ENCODE results near the gene POC1A. TPM values are rescaled to one million over a fixed set of nuclear protein-coding genes. Genes with fewer than 3 reads are reported as not detected.

Gene POC1A
- total and polyA plus RNA-seq, 2 experiments from 2014 or later, result 19.1 to 26.7 TPM

DNA sequence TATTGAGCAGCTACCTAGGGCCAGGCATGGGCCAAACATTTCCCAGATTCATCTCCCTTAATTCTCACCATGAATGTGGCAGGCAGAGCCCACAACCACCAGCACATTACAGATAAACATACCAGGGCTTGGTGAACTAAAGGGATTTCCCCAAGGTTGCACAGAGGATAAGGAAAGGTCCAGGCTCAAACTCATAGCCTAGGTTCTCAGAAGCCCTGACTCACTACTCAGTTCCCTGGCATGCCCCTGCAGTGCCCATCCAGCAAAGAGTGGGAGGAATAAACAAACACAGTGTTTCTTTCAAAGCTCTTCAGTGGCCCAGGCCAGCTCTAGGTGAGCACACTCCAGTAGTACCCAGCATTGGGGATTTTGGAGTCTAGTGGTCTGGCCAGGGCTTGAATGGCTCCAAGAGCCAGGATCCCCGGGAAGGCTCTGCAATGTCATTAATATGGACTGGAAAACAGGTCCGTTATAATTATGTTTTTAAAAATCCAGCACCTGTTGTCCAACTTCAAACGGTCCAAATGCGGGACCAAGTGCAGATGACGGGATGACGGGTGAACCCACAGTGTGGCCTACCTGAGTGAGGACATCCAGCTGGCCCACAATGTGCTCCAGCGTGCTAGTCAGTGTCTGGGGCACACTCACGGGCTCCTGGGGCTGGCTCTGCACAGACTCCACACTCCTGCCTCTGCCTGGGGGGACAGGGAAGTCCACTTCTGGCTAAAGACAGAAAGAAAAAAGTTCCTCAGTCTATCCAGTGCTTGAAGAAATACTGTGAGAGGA lies 58.0 kb downstream of the POC1A start (continued):
- no peak for TF ChIP-seq EZH2phosphoT487 (IDR thresholded peaks at IDR 0.05; ENCODE audit: unreplicated experiment)
- no peak for TF ChIP-seq EZH2 (IDR thresholded peaks at IDR 0.05; ENCODE audit: low read depth, unreplicated experiment)
- no peak for TF ChIP-seq STAT1 (IDR thresholded peaks at IDR 0.05; ENCODE audit: unreplicated experiment)

DNA sequence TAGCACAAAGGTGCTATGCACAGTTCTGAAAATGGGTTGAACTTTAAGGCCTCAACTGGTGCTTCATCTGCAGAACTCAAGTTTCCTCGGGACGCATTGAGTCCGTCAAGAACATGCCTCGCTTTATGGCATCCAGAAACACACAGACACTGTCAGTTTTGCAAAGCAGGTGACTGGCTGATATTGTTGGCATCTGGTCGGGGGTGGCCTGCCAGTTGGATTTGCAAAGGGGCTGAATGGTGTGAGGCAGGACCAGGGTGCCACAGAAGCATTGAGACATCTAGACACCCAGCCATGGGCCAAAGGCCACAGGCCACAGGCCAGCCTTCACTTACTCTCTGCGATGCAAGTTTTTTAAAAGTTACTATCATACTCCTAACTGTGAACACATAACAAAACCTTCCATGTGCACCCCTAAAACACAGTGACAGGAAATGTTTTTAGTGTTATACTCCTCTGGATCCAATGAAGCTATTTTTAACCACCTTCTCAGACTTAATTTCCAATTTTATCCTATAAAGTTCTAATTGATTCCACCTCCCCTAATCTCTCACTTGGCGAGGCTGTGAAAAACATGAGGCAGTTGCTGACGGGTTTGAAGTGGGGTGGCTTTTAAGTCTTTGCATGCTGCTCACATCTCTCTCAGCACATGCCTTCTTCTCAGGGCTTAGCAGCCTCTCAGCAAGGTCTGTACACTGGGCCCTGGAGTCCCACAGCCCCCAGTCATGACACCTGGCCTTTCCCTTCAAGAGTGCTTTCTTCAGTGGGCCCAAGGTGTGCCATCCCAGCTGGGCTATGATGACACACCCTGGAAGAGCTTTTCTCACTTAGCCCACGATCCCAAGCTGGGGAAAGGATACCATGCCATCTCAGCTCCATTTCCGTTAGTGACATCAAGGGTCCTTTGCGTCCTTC lies 59.4 kb downstream of the POC1A start:
- TF ChIP-seq CREB1 (CRISPR knock-in tag; IDR thresholded peaks at IDR 0.05; ENCODE audit: low read depth) (no peak), EZH2phosphoT487 (IDR thresholded peaks at IDR 0.05; ENCODE audit: unreplicated experiment) (no peak), NANOG (IDR thresholded peaks at IDR 0.05; ENCODE audit: borderline replicate concordance) (no peak), EZH2 (IDR thresholded peaks at IDR 0.05; ENCODE audit: low read depth, unreplicated experiment) (no peak), JUNB (IDR thresholded peaks at IDR 0.05; ENCODE audit: unreplicated experiment) (no peak), ZNF114 (CRISPR knock-in tag; IDR thresholded peaks at IDR 0.05) (no peak)
- TF ChIP-seq, protein P1, sequence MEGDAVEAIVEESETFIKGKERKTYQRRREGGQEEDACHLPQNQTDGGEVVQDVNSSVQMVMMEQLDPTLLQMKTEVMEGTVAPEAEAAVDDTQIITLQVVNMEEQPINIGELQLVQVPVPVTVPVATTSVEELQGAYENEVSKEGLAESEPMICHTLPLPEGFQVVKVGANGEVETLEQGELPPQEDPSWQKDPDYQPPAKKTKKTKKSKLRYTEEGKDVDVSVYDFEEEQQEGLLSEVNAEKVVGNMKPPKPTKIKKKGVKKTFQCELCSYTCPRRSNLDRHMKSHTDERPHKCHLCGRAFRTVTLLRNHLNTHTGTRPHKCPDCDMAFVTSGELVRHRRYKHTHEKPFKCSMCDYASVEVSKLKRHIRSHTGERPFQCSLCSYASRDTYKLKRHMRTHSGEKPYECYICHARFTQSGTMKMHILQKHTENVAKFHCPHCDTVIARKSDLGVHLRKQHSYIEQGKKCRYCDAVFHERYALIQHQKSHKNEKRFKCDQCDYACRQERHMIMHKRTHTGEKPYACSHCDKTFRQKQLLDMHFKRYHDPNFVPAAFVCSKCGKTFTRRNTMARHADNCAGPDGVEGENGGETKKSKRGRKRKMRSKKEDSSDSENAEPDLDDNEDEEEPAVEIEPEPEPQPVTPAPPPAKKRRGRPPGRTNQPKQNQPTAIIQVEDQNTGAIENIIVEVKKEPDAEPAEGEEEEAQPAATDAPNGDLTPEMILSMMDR (conservative IDR thresholded peaks at IDR 0.05; ENCODE audit: low read depth in 2 of 2), result no peak
- TF ChIP-seq, protein P2, sequence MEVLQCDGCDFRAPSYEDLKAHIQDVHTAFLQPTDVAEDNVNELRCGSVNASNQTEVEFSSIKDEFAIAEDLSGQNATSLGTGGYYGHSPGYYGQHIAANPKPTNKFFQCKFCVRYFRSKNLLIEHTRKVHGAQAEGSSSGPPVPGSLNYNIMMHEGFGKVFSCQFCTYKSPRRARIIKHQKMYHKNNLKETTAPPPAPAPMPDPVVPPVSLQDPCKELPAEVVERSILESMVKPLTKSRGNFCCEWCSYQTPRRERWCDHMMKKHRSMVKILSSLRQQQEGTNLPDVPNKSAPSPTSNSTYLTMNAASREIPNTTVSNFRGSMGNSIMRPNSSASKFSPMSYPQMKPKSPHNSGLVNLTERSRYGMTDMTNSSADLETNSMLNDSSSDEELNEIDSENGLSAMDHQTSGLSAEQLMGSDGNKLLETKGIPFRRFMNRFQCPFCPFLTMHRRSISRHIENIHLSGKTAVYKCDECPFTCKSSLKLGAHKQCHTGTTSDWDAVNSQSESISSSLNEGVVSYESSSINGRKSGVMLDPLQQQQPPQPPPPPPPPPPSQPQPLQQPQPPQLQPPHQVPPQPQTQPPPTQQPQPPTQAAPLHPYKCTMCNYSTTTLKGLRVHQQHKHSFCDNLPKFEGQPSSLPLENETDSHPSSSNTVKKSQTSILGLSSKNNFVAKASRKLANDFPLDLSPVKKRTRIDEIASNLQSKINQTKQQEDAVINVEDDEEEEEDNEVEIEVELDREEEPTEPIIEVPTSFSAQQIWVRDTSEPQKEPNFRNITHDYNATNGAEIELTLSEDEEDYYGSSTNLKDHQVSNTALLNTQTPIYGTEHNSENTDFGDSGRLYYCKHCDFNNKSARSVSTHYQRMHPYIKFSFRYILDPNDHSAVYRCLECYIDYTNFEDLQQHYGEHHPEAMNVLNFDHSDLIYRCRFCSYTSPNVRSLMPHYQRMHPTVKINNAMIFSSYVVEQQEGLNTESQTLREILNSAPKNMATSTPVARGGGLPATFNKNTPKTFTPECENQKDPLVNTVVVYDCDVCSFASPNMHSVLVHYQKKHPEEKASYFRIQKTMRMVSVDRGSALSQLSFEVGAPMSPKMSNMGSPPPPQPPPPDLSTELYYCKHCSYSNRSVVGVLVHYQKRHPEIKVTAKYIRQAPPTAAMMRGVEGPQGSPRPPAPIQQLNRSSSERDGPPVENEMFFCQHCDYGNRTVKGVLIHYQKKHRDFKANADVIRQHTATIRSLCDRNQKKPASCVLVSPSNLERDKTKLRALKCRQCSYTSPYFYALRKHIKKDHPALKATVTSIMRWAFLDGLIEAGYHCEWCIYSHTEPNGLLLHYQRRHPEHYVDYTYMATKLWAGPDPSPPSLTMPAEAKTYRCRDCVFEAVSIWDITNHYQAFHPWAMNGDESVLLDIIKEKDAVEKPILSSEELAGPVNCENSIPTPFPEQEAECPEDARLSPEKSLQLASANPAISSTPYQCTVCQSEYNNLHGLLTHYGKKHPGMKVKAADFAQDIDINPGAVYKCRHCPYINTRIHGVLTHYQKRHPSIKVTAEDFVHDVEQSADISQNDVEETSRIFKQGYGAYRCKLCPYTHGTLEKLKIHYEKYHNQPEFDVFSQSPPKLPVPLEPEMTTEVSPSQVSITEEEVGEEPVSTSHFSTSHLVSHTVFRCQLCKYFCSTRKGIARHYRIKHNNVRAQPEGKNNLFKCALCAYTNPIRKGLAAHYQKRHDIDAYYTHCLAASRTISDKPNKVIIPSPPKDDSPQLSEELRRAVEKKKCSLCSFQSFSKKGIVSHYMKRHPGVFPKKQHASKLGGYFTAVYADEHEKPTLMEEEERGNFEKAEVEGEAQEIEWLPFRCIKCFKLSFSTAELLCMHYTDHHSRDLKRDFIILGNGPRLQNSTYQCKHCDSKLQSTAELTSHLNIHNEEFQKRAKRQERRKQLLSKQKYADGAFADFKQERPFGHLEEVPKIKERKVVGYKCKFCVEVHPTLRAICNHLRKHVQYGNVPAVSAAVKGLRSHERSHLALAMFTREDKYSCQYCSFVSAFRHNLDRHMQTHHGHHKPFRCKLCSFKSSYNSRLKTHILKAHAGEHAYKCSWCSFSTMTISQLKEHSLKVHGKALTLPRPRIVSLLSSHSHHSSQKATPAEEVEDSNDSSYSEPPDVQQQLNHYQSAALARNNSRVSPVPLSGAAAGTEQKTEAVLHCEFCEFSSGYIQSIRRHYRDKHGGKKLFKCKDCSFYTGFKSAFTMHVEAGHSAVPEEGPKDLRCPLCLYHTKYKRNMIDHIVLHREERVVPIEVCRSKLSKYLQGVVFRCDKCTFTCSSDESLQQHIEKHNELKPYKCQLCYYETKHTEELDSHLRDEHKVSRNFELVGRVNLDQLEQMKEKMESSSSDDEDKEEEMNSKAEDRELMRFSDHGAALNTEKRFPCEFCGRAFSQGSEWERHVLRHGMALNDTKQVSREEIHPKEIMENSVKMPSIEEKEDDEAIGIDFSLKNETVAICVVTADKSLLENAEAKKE (CRISPR knock-in tag; IDR thresholded peaks at IDR 0.05), result no peak
- TF ChIP-seq, protein P3, sequence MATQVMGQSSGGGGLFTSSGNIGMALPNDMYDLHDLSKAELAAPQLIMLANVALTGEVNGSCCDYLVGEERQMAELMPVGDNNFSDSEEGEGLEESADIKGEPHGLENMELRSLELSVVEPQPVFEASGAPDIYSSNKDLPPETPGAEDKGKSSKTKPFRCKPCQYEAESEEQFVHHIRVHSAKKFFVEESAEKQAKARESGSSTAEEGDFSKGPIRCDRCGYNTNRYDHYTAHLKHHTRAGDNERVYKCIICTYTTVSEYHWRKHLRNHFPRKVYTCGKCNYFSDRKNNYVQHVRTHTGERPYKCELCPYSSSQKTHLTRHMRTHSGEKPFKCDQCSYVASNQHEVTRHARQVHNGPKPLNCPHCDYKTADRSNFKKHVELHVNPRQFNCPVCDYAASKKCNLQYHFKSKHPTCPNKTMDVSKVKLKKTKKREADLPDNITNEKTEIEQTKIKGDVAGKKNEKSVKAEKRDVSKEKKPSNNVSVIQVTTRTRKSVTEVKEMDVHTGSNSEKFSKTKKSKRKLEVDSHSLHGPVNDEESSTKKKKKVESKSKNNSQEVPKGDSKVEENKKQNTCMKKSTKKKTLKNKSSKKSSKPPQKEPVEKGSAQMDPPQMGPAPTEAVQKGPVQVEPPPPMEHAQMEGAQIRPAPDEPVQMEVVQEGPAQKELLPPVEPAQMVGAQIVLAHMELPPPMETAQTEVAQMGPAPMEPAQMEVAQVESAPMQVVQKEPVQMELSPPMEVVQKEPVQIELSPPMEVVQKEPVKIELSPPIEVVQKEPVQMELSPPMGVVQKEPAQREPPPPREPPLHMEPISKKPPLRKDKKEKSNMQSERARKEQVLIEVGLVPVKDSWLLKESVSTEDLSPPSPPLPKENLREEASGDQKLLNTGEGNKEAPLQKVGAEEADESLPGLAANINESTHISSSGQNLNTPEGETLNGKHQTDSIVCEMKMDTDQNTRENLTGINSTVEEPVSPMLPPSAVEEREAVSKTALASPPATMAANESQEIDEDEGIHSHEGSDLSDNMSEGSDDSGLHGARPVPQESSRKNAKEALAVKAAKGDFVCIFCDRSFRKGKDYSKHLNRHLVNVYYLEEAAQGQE (IDR thresholded peaks at IDR 0.05; ENCODE audit: unreplicated experiment), result no peak
- no peak overlapping the region for H2AFZ ChIP-seq
- no peak for ATAC-seq
- H3K27ac ChIP-seq (ENCODE audit: low read depth), result no peak overlapping the region
- H3K79me2 ChIP-seq (replicated peaks; ENCODE audit: insufficient read depth), result no peaks in the 10 kb centered on the region
- Mint-ChIP-seq H3K27ac (no peak overlapping the region), H3K27me3 (ENCODE audit: insufficient read depth, low read depth, poor library complexity) (peaks cover 2% of the 10 kb centered on the region), H3K36me3 (ENCODE audit: low read depth) (peaks cover 12% of the 10 kb centered on the region), H3K4me3 (no peak overlapping the region), H3K4me1 (peaks cover 10% of the 10 kb centered on the region; the same call in 2 of the 3 replicates), H3K9me3 (no peaks in the 10 kb centered on the region)
- no peaks in the 10 kb centered on the region for H3K27me3 ChIP-seq (ENCODE audit: insufficient read depth)
- peaks cover 6% of the 10 kb centered on the region; the same call in 1 of the 2 replicates for H3K36me3 ChIP-seq (ENCODE audit: insufficient read depth)
- H3F3A ChIP-seq (replicated peaks; ENCODE audit: low read depth), result no peaks in the 10 kb centered on the region
- no peak overlapping the region for H3K4me3 ChIP-seq
- H3K9me2 ChIP-seq (ENCODE audit: insufficient read depth), result no peaks in the 10 kb centered on the region
- DNase-seq (ENCODE audit: low spot score), result no peak
- H4K20me1 ChIP-seq (replicated peaks; ENCODE audit: insufficient read depth), result no peaks in the 10 kb centered on the region
- no peaks in the 10 kb centered on the region for H3K4me1 ChIP-seq (ENCODE audit: insufficient read depth)
- H3K4me2 ChIP-seq, result no peak overlapping the region

All from GM23338 (cell line).